CD4-positive, CD25-positive, alpha-beta regulatory T cell (primary cell): ENCODE measurements around the gene KIF16B. TPM values are rescaled to one million over a fixed set of nuclear protein-coding genes. Genes with fewer than 3 reads are reported as not detected.

ENCODE experiments used
- ATAC-seq, 2 donors: fragments of 150-1000 bp; cut with Tn5 transposase; one replicate each; pipeline ENCODE4 v1.10.0; 2021; ENCODE audit warnings: low read depth in 2 of 2, moderate number of reproducible peaks in 2 of 2, moderate library complexity in 1 of 2
- DNase-seq, 3 donors: peaks; one replicate each; pipeline versions ENCODE4 v3.0.0 to v3.0.0-alpha.2; 2012 to 2022; ENCODE audit warnings: mixed read lengths in 1 of 3
- H3K27ac ChIP-seq: one replicate; pipeline ENCODE4 v1.7.0; 2013; ENCODE audit warnings: mild to moderate bottlenecking, low read length; ENCODE audit not compliant: insufficient read depth, poor library complexity, severe bottlenecking
- H3K27me3 ChIP-seq: one replicate; pipeline ENCODE4 v1.7.0; 2013; ENCODE audit warnings: low read length; ENCODE audit not compliant: control insufficient read depth, insufficient read depth
- H3K36me3 ChIP-seq: one replicate; pipeline ENCODE4 v1.7.0; 2013; ENCODE audit warnings: mild to moderate bottlenecking, low read length, moderate library complexity; ENCODE audit not compliant: control insufficient read depth, insufficient read depth
- H3K4me1 ChIP-seq: 2 replicates; pipeline ENCODE4 v1.7.0; 2013; ENCODE audit warnings: mild to moderate bottlenecking, low read length; ENCODE audit not compliant: insufficient read depth, control insufficient read depth, poor library complexity, severe bottlenecking
- H3K4me3 ChIP-seq: one replicate; pipeline ENCODE4 v1.7.0; 2013; ENCODE audit warnings: low read depth, mild to moderate bottlenecking, low read length, moderate library complexity
- H3K9me3 ChIP-seq, 2 experiments: 1 replicate in 1 of 2; 2 replicates in 1 of 2; pipeline ENCODE4 v1.7.0; 2013; ENCODE audit warnings: low read length in 2 of 2, mild to moderate bottlenecking in 1 of 2, moderate library complexity in 1 of 2; ENCODE audit not compliant: control insufficient read depth in 2 of 2
- H3K27ac Mint-ChIP-seq, 3 donors: one replicate each; pipeline ENCODE4 v1.8.0; 2020 to 2022; ENCODE audit warnings: mild to moderate bottlenecking in 3 of 3, mixed read lengths in 3 of 3, moderate library complexity in 2 of 3
- H3K27me3 Mint-ChIP-seq: one replicate; pipeline ENCODE4 v1.8.0; 2022; ENCODE audit warnings: mild to moderate bottlenecking, mixed read lengths
- H3K36me3 Mint-ChIP-seq: one replicate; pipeline ENCODE4 v1.8.0; 2020; ENCODE audit warnings: mixed read lengths
- H3K4me1 Mint-ChIP-seq, 4 donors: one replicate each; pipeline ENCODE4 v1.8.0; 2020 to 2022; ENCODE audit warnings: mixed read lengths in 4 of 4, mild to moderate bottlenecking in 1 of 4
- H3K4me3 Mint-ChIP-seq, 4 donors: one replicate each; pipeline ENCODE4 v1.8.0; 2020 to 2022; ENCODE audit warnings: mild to moderate bottlenecking in 4 of 4, mixed read lengths in 4 of 4, moderate library complexity in 3 of 4
- H3K9me3 Mint-ChIP-seq, 7 donors: one replicate each; pipeline ENCODE4 v1.8.0; 2020 to 2022; ENCODE audit warnings: mixed read lengths in 7 of 7, mild to moderate bottlenecking in 3 of 7, moderate library complexity in 2 of 7
- polyA plus RNA-seq, 4 donors: library from polyadenylated mRNA; unstranded; fragments of 300-500 nt; fragmentation: Illumina TruSeq; gene quantifications; one replicate each; pipeline ENCODE4 v1.2.3, GENCODE V29; 2021
- total RNA-seq: library from RNA; stranded (reverse); gene quantifications from one replicate; pipeline ENCODE4 v1.2.3, GENCODE V29; 2022

The KIF16B gene
- total and polyA plus RNA-seq, 5 donors from 2014 or later: 3.1 to 5.2 (median 4.8) TPM

- Histone ChIP-seq H3K27me3 (no peaks in the 10 kb centered on the region), H3K4me3 (no peak overlapping the region), H3K27ac (no peak overlapping the region), H3K4me1 (no peaks in the 10 kb centered on the region), H3K36me3 (peaks cover 4% of the 10 kb centered on the region), H3K9me3 (no peaks in the 10 kb centered on the region)
- peaks cover 0 to 4% (median 1%) of the 10 kb centered on the region in 7 donors for H3K9me3 Mint-ChIP-seq
- peaks cover 27% of the 10 kb centered on the region for H3K36me3 Mint-ChIP-seq
- no peaks in the 10 kb centered on the region for H3K27me3 Mint-ChIP-seq
- H3K4me3 Mint-ChIP-seq: peak overlapping the region in 1 of 4 donors; percentile 49
- ATAC-seq (no peak), DNase-seq (peak in 2 of 3 donors; percentile 0 to 37)
- no peak overlapping the region for H3K27ac Mint-ChIP-seq
- H3K4me1 Mint-ChIP-seq: peaks cover 0 to 4% (median 2%) of the 10 kb centered on the region in 4 donors
Measured at GRCh38 chr20:16434062-16434664, 139.1 kb downstream of the KIF16B start.

- Mint-ChIP-seq H3K4me3 (no peak overlapping the region), H3K36me3 (peaks cover 25% of the 10 kb centered on the region)
Measured at GRCh38 chr20:16433293-16433580, 140.0 kb downstream of the KIF16B start.

GRCh38 chr20:16432466-16433292 lies 140.6 kb downstream of the KIF16B start:
- Histone ChIP-seq H3K4me1 (no peaks in the 10 kb centered on the region), H3K27me3 (no peaks in the 10 kb centered on the region), H3K9me3 (no peaks in the 10 kb centered on the region), H3K36me3 (peaks cover 6% of the 10 kb centered on the region), H3K4me3 (no peak overlapping the region), H3K27ac (no peak overlapping the region)
- H3K27ac Mint-ChIP-seq: no peak overlapping the region
- H3K9me3 Mint-ChIP-seq: peaks cover 0 to 3% (median 0%) of the 10 kb centered on the region in 7 donors
- no peak for ATAC-seq
- H3K36me3 Mint-ChIP-seq: peaks cover 27% of the 10 kb centered on the region
- no peaks in the 10 kb centered on the region for H3K27me3 Mint-ChIP-seq
- DNase-seq: no peak
- peak overlapping the region in 1 of 4 donors; percentile 43 for H3K4me3 Mint-ChIP-seq
- H3K4me1 Mint-ChIP-seq: peaks cover 0 to 4% (median under 1%) of the 10 kb centered on the region in 4 donors

More at GRCh38 chr20:16433293-16433580, 140.0 kb downstream of the KIF16B start:
- no peak for DNase-seq
- Mint-ChIP-seq H3K4me1 (peaks cover 0 to 4% (median under 1%) of the 10 kb centered on the region in 4 donors), H3K27me3 (no peaks in the 10 kb centered on the region), H3K27ac (no peak overlapping the region), H3K9me3 (peaks cover 0 to 3% (median 0%) of the 10 kb centered on the region in 7 donors)
- no peaks in the 10 kb centered on the region for H3K27me3 ChIP-seq
- no peak overlapping the region for H3K4me3 ChIP-seq
- no peak for ATAC-seq
- H3K36me3 ChIP-seq: peaks cover 6% of the 10 kb centered on the region
- no peaks in the 10 kb centered on the region for H3K4me1 ChIP-seq
- no peaks in the 10 kb centered on the region for H3K9me3 ChIP-seq
- H3K27ac ChIP-seq: no peak overlapping the region

DNA sequence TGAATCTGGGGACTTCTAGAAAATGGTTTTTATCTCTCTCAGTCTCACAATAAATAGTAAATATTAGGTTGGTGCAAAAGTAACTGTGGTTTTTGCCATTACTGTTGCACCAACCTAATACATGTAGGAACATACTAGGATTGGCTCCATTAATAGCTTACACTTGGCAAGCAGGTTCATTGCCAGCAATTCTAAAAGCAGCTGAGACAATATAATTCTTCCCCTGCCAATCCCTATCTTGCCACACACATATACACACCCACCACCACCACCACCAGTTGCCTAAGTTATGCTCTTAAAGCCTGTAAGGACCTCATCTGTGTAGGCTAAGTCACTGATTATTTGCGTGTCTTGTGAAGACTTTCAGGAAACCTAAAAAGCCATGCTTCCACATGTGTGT lies 145.1 kb downstream of the KIF16B start:
- Mint-ChIP-seq H3K27me3 (no peaks in the 10 kb centered on the region), H3K4me3 (no peak overlapping the region), H3K36me3 (peaks cover 59% of the 10 kb centered on the region), H3K27ac (no peak overlapping the region), H3K4me1 (no peaks in the 10 kb centered on the region), H3K9me3 (peaks cover 0 to 4% (median 1%) of the 10 kb centered on the region in 7 donors)
- no peaks in the 10 kb centered on the region for H3K9me3 ChIP-seq
- H3K27me3 ChIP-seq: no peaks in the 10 kb centered on the region
- H3K36me3 ChIP-seq: peaks cover 24% of the 10 kb centered on the region
- no peak overlapping the region for H3K27ac ChIP-seq
- H3K4me3 ChIP-seq: no peak overlapping the region
- ATAC-seq: no peak
- no peaks in the 10 kb centered on the region for H3K4me1 ChIP-seq
- no peak for DNase-seq

DNA sequence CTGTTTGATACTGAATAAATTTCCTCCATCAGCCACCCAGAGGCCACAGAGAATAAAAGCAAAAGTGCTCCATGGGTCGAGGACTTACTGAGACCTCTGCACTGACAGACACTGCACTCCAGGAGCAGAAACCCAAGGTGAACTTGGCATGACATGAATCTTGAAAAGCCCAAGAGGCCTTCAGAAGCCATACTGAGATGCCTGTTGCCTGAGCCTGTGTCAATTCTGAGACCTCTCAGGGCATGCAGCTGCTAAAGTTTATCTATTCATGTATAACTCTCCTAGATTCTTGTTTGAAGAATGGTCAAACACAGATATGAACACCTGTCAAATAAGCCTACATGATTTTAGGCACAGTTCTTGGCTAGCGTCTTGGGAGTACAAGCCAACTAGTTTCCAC lies 145.7 kb downstream of the KIF16B start:
- Mint-ChIP-seq H3K4me1 (no peaks in the 10 kb centered on the region), H3K27ac (no peak overlapping the region), H3K36me3 (peaks cover 59% of the 10 kb centered on the region), H3K27me3 (no peaks in the 10 kb centered on the region), H3K9me3 (peaks cover 0 to 4% (median 1%) of the 10 kb centered on the region in 7 donors), H3K4me3 (no peak overlapping the region)
- Histone ChIP-seq H3K9me3 (no peaks in the 10 kb centered on the region), H3K36me3 (peaks cover 24% of the 10 kb centered on the region), H3K4me3 (no peak overlapping the region), H3K4me1 (no peaks in the 10 kb centered on the region), H3K27me3 (no peaks in the 10 kb centered on the region), H3K27ac (no peak overlapping the region)
- ATAC-seq: no peak
- no peak for DNase-seq

DNA sequence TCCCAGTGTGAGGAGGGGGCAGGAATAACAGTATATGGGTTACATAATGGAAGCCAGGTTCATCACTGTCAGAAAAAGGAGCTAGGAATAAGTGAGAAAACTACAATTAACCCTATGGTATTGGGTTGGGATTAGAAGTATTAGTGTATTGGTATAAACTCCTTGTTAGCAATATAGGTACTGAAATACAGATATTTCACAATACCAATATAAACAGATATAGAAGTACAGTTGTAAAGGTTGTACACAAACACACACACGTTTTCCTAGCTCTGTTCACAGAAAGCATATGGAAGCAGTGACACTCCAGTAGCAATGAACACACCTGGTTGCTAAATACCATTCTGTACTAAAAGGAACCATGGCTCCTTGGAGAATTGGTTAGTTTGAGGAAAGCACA lies 148.5 kb downstream of the KIF16B start:
- ATAC-seq: no peak

DNA sequence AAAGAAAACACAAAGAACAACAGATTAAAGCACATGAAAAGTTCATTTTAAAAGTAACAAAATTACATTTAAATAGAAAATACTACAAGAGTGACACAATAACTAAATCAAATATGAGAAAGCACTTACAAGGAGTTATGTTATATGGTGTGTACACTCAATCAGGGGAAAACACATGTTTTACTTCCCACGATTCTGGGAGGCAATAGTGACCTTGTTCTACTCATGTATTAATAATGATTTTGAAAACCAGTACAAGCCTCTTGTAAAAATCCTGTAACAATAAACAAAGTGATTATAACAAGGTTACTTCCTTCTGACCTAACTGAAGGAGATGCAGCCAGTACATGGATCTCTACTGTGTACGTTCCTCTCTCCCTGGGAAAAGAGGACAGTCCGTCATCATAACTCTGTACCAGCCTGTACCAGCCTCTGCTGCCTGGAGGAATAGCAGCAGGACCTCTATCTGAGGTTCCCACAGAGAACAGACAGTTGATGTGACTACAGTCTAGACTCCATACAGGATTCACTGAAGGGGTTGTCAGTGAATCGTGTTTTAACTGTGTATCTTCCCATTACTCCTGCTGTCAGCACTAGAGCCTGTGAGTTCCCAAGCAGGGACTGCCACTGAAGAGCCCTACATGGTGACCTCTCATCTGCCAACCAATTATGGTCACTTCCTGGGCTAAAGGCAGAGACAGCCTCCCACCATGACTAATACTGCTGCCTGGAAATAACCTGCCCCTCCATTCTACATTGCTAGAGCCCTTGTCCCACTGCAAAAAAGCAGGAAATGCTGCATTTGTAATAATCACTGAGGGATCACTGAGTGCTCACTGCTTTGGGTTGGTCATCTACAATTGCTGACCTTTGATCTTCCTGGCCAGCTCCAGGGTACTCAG lies 149.7 kb downstream of the KIF16B start:
- no peak overlapping the region for H3K4me3 ChIP-seq
- no peaks in the 10 kb centered on the region for H3K9me3 ChIP-seq
- no peak overlapping the region for H3K27ac ChIP-seq
- DNase-seq (no peak), ATAC-seq (no peak)
- Mint-ChIP-seq H3K4me1 (no peaks in the 10 kb centered on the region), H3K4me3 (peak overlapping the region in 1 of 4 donors; percentile 3), H3K36me3 (peaks cover 64% of the 10 kb centered on the region), H3K9me3 (peaks cover 0 to 4% (median 0%) of the 10 kb centered on the region in 7 donors), H3K27me3 (no peaks in the 10 kb centered on the region), H3K27ac (no peak overlapping the region)
- H3K4me1 ChIP-seq: no peaks in the 10 kb centered on the region
- H3K27me3 ChIP-seq: no peaks in the 10 kb centered on the region
- H3K36me3 ChIP-seq: peaks cover 17% of the 10 kb centered on the region

More for the DNA sequence above, 148.5 kb downstream of the KIF16B start:
- H3K36me3 Mint-ChIP-seq: peaks cover 61% of the 10 kb centered on the region
- no peak for DNase-seq
- no peaks in the 10 kb centered on the region for H3K27me3 Mint-ChIP-seq
- Histone ChIP-seq H3K9me3 (no peaks in the 10 kb centered on the region), H3K27ac (no peak overlapping the region), H3K4me1 (no peaks in the 10 kb centered on the region), H3K4me3 (no peak overlapping the region), H3K27me3 (no peaks in the 10 kb centered on the region), H3K36me3 (peaks cover 21% of the 10 kb centered on the region)
- H3K4me1 Mint-ChIP-seq: no peaks in the 10 kb centered on the region
- H3K4me3 Mint-ChIP-seq: no peak overlapping the region
- H3K9me3 Mint-ChIP-seq: peaks cover 0 to 4% (median 0%) of the 10 kb centered on the region in 7 donors
- no peak overlapping the region for H3K27ac Mint-ChIP-seq
